Mammary epithelial cell (primary cell): Measurements from ENCODE around the gene LRP1.

Experiments
- EZH2 ChIP-seq: IDR thresholded peaks from 2 replicates; pipeline ENCODE4 v1.6.1; 2012; ENCODE audit warnings: low read length, inconsistent platforms, borderline replicate concordance
- TF ChIP-seq, protein P1 (sequence below), 2 donors: IDR thresholded peaks in 1 of 2; conservative IDR thresholded peaks in 1 of 2; 2 replicates each; pipeline ENCODE4 v1.5.1; 2011 to 2012; ENCODE audit warnings: inconsistent platforms in 2 of 2, low read length in 2 of 2, mild to moderate bottlenecking in 2 of 2, control low read depth in 1 of 2, low read depth in 1 of 2; ENCODE audit not compliant: insufficient read depth in 1 of 2; ENCODE audit errors: extremely low read depth in 1 of 2

DNA sequence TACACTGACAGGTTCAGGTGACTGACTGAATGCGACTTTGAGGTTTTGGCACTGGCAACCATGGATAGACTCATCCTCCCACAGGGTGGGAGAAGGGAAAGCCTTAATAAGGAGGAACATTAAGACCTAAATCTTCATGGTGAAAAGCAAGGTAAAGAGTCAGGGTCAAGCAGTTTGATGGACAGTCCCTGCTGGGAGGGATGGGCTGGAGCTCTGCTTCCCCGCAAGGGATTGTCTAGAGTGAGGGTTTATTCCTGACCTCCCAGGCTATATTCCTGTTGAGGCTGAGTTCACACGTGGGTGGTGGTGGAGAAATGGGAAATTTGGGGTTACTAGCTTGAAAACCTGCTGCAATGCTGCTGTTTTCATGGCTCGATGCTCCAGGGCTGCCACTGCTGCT lies 132.1 kb downstream of the LRP1 start:
- TF ChIP-seq, protein P1, sequence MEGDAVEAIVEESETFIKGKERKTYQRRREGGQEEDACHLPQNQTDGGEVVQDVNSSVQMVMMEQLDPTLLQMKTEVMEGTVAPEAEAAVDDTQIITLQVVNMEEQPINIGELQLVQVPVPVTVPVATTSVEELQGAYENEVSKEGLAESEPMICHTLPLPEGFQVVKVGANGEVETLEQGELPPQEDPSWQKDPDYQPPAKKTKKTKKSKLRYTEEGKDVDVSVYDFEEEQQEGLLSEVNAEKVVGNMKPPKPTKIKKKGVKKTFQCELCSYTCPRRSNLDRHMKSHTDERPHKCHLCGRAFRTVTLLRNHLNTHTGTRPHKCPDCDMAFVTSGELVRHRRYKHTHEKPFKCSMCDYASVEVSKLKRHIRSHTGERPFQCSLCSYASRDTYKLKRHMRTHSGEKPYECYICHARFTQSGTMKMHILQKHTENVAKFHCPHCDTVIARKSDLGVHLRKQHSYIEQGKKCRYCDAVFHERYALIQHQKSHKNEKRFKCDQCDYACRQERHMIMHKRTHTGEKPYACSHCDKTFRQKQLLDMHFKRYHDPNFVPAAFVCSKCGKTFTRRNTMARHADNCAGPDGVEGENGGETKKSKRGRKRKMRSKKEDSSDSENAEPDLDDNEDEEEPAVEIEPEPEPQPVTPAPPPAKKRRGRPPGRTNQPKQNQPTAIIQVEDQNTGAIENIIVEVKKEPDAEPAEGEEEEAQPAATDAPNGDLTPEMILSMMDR (conservative IDR thresholded peaks at IDR 0.05 in 1 of 2, IDR thresholded peaks at IDR 0.05 in 1 of 2; ENCODE audit: extremely low read depth in 1 of 2, insufficient read depth in 1 of 2, low read depth in 1 of 2, low read length in 2 of 2) = no peak
- TF ChIP-seq EZH2 = no peak
